IgD-negative memory B cell (primary cell): ENCODE measurements around the gene TMEM43. TPM values are rescaled to one million over a fixed set of nuclear protein-coding genes. Genes with fewer than 3 reads are reported as not detected.

Experiments
- H3K27ac Mint-ChIP-seq, 3 donors: one replicate each; pipeline ENCODE4 v1.8.0; 2020 to 2022; ENCODE audit warnings: mild to moderate bottlenecking in 3 of 3, mixed read lengths in 3 of 3, moderate library complexity in 1 of 3
- H3K27me3 Mint-ChIP-seq: one replicate; pipeline ENCODE4 v1.8.0; 2021; ENCODE audit warnings: mixed read lengths
- H3K36me3 Mint-ChIP-seq: one replicate; pipeline ENCODE4 v1.8.0; 2020; ENCODE audit warnings: mild to moderate bottlenecking, mixed read lengths
- H3K4me1 Mint-ChIP-seq, 3 donors: one replicate each; pipeline ENCODE4 v1.8.0; 2020 to 2022; ENCODE audit warnings: mixed read lengths in 3 of 3, mild to moderate bottlenecking in 1 of 3
- H3K4me3 Mint-ChIP-seq, 4 donors: one replicate each; pipeline ENCODE4 v1.8.0; 2020 to 2022; ENCODE audit warnings: mild to moderate bottlenecking in 4 of 4, mixed read lengths in 4 of 4, moderate library complexity in 3 of 4
- H3K9me3 Mint-ChIP-seq, 3 donors: one replicate each; pipeline ENCODE4 v1.8.0; 2020 to 2021; ENCODE audit warnings: mixed read lengths in 3 of 3, mild to moderate bottlenecking in 1 of 3
- polyA plus RNA-seq: library from polyadenylated mRNA; unstranded; fragments of 300-500 nt; fragmentation: Illumina TruSeq; gene quantifications from one replicate; pipeline ENCODE4 v1.2.3, GENCODE V29; 2021

Gene TMEM43
- polyA plus RNA-seq, 1 donor from 2014 or later, result 40.0 TPM

GRCh38 chr3:14158370-14158769, 33.5 kb downstream of the TMEM43 start:
- Mint-ChIP-seq H3K27me3 (no peaks in the 10 kb centered on the region), H3K4me1 (no peaks in the 10 kb centered on the region), H3K4me3 (peak overlapping the region in 1 of 4 donors; percentile 82), H3K27ac (no peak overlapping the region), H3K9me3 (peaks cover 8 to 15% (median 10%) of the 10 kb centered on the region in 3 donors), H3K36me3 (peaks cover 30% of the 10 kb centered on the region)

GRCh38 chr3:14159426-14159825, 34.6 kb downstream of the TMEM43 start:
- Mint-ChIP-seq H3K27ac (no peak overlapping the region), H3K27me3 (no peaks in the 10 kb centered on the region), H3K9me3 (peaks cover 8 to 15% (median 10%) of the 10 kb centered on the region in 3 donors), H3K4me1 (no peaks in the 10 kb centered on the region), H3K4me3 (no peak overlapping the region), H3K36me3 (peaks cover 30% of the 10 kb centered on the region)

- Mint-ChIP-seq H3K27ac (no peak overlapping the region), H3K4me1 (peaks cover 0 to 1% (median 0%) of the 10 kb centered on the region in 3 donors), H3K36me3 (peaks cover 29% of the 10 kb centered on the region)
These were observed 36.4 kb downstream of the TMEM43 start for GRCh38 chr3:14161282-14161681.

GRCh38 chr3:14162178-14162577, 37.3 kb downstream of the TMEM43 start:
- peaks cover 0 to 1% (median 0%) of the 10 kb centered on the region in 3 donors for H3K4me1 Mint-ChIP-seq
- H3K36me3 Mint-ChIP-seq, result peaks cover 31% of the 10 kb centered on the region
- no peaks in the 10 kb centered on the region for H3K27me3 Mint-ChIP-seq
- peaks cover 8 to 15% (median 10%) of the 10 kb centered on the region in 3 donors for H3K9me3 Mint-ChIP-seq
- no peak overlapping the region for H3K4me3 Mint-ChIP-seq
- no peak overlapping the region for H3K27ac Mint-ChIP-seq

More at GRCh38 chr3:14161282-14161681, 36.4 kb downstream of the TMEM43 start:
- Mint-ChIP-seq H3K27me3 (no peaks in the 10 kb centered on the region), H3K9me3 (peaks cover 8 to 15% (median 10%) of the 10 kb centered on the region in 3 donors), H3K4me3 (no peak overlapping the region)

- H3K27me3 Mint-ChIP-seq, result no peaks in the 10 kb centered on the region
- H3K27ac Mint-ChIP-seq, result no peak overlapping the region
- peaks cover 4 to 5% (median 5%) of the 10 kb centered on the region in 3 donors for H3K9me3 Mint-ChIP-seq
- H3K4me3 Mint-ChIP-seq, result no peak overlapping the region
- H3K36me3 Mint-ChIP-seq, result peaks cover 21% of the 10 kb centered on the region
- peaks cover 8 to 14% (median 10%) of the 10 kb centered on the region in 3 donors for H3K4me1 Mint-ChIP-seq
These were observed 42.2 kb downstream of the TMEM43 start for GRCh38 chr3:14166877-14167603.

- Mint-ChIP-seq H3K4me3 (no peak overlapping the region), H3K9me3 (no peaks in the 10 kb centered on the region), H3K27ac (no peak overlapping the region), H3K27me3 (no peaks in the 10 kb centered on the region), H3K4me1 (peaks cover 18 to 22% (median 21%) of the 10 kb centered on the region in 3 donors), H3K36me3 (peaks cover 16% of the 10 kb centered on the region)
These were observed 44.6 kb downstream of the TMEM43 start for GRCh38 chr3:14169435-14169834.

GRCh38 chr3:14169871-14170270, 45.0 kb downstream of the TMEM43 start:
- Mint-ChIP-seq H3K4me1 (peaks cover 21 to 25% (median 23%) of the 10 kb centered on the region in 3 donors), H3K27ac (no peak overlapping the region), H3K4me3 (no peak overlapping the region), H3K36me3 (peaks cover 16% of the 10 kb centered on the region), H3K9me3 (no peaks in the 10 kb centered on the region), H3K27me3 (no peaks in the 10 kb centered on the region)

GRCh38 chr3:14170531-14171159, 45.8 kb downstream of the TMEM43 start:
- Mint-ChIP-seq H3K9me3 (no peaks in the 10 kb centered on the region), H3K4me1 (peaks cover 29 to 33% (median 31%) of the 10 kb centered on the region in 3 donors), H3K27ac (peak overlapping the region in 1 of 3 donors; percentile 85), H3K4me3 (no peak overlapping the region), H3K27me3 (no peaks in the 10 kb centered on the region), H3K36me3 (peaks cover 16% of the 10 kb centered on the region)

- Mint-ChIP-seq H3K4me1 (peaks cover 40 to 48% (median 44%) of the 10 kb centered on the region in 3 donors), H3K4me3 (peak overlapping the region in 1 of 4 donors; percentile 33), H3K36me3 (peaks cover 12% of the 10 kb centered on the region), H3K27me3 (no peaks in the 10 kb centered on the region), H3K9me3 (no peaks in the 10 kb centered on the region), H3K27ac (no peak overlapping the region)
These were observed 47.6 kb downstream of the TMEM43 start for GRCh38 chr3:14172496-14172895.

- no peaks in the 10 kb centered on the region for H3K27me3 Mint-ChIP-seq
- peaks cover 52 to 58% (median 56%) of the 10 kb centered on the region in 3 donors for H3K4me1 Mint-ChIP-seq
- peak overlapping the region in 2 of 3 donors; percentile 93 to 96 for H3K27ac Mint-ChIP-seq
- peak overlapping the region in 3 of 4 donors; percentile 66 to 92 (median 76) for H3K4me3 Mint-ChIP-seq
- no peaks in the 10 kb centered on the region for H3K9me3 Mint-ChIP-seq
- peaks cover 7% of the 10 kb centered on the region for H3K36me3 Mint-ChIP-seq
These were observed 49.6 kb downstream of the TMEM43 start for GRCh38 chr3:14174483-14174882.

GRCh38 chr3:14175383-14176037, 50.7 kb downstream of the TMEM43 start:
- Mint-ChIP-seq H3K27ac (peak overlapping the region; percentile 85 to 96 (median 93)), H3K4me3 (peak overlapping the region; percentile 66 to 92 (median 80)), H3K9me3 (no peaks in the 10 kb centered on the region), H3K4me1 (peaks cover 52 to 59% (median 56%) of the 10 kb centered on the region in 3 donors), H3K27me3 (no peaks in the 10 kb centered on the region), H3K36me3 (peaks cover 3% of the 10 kb centered on the region)

- Mint-ChIP-seq H3K4me1 (peaks cover 45 to 57% (median 55%) of the 10 kb centered on the region in 3 donors), H3K36me3 (no peaks in the 10 kb centered on the region), H3K27ac (peak overlapping the region; percentile 88 to 100 (median 99)), H3K4me3 (peak overlapping the region; percentile 85 to 99 (median 95)), H3K9me3 (no peaks in the 10 kb centered on the region), H3K27me3 (no peaks in the 10 kb centered on the region)
These were observed 52.9 kb downstream of the TMEM43 start for GRCh38 chr3:14177580-14178246.

- Mint-ChIP-seq H3K27ac (peak within 1 kb of the TSS; percentile 88 to 100 (median 99)), H3K36me3 (no peaks in the 10 kb centered on the region), H3K9me3 (no peaks in the 10 kb centered on the region), H3K27me3 (no peaks in the 10 kb centered on the region), H3K4me1 (peaks cover 40 to 55% (median 52%) of the 10 kb centered on the region in 3 donors), H3K4me3 (peak within 1 kb of the TSS; percentile 85 to 99 (median 98))
These were observed 53.6 kb downstream of the TMEM43 start, which contains the start of the genes LSM3 and XPC for GRCh38 chr3:14178247-14179113. LSM3 (plus strand) TSS chr3:14178817; CDS start chr3:14178861, 44 bp downstream. XPC (minus strand) TSS chr3:14178601; CDS start chr3:14178568, 33 bp downstream.

GRCh38 chr3:14179114-14179465, 54.2 kb downstream of the TMEM43 start:
- no peaks in the 10 kb centered on the region for H3K27me3 Mint-ChIP-seq
- peak overlapping the region; percentile 88 to 100 (median 99) for H3K27ac Mint-ChIP-seq
- peaks cover 40 to 55% (median 53%) of the 10 kb centered on the region in 3 donors for H3K4me1 Mint-ChIP-seq
- H3K36me3 Mint-ChIP-seq, result no peaks in the 10 kb centered on the region
- peak overlapping the region; percentile 85 to 99 (median 98) for H3K4me3 Mint-ChIP-seq
- no peaks in the 10 kb centered on the region for H3K9me3 Mint-ChIP-seq
